H9 (cell line): Measurements from ENCODE around the gene ELOA. TPM values are rescaled to one million over a fixed set of nuclear protein-coding genes. Genes with fewer than 3 reads are reported as not detected.

Experiments
- DNase-seq: peaks from one replicate; pipeline ENCODE4 v3.0.0-alpha.2; 2017
- H2AFZ ChIP-seq: one replicate; pipeline ENCODE4 v1.6.1; 2013; ENCODE audit warnings: mild to moderate bottlenecking, low read length, control low read depth, moderate library complexity
- H2AK5ac ChIP-seq: 2 replicates; pipeline ENCODE4 v1.6.1; 2013; ENCODE audit warnings: low read length, control low read depth, mixed read lengths; ENCODE audit not compliant: insufficient read length
- H2BK120ac ChIP-seq: one replicate; pipeline ENCODE4 v1.6.1; 2013; ENCODE audit warnings: low read depth, mild to moderate bottlenecking, low read length, control low read depth, inconsistent platforms; ENCODE audit not compliant: poor library complexity, severe bottlenecking
- H2BK12ac ChIP-seq: 2 replicates; pipeline ENCODE4 v1.6.1; 2013; ENCODE audit warnings: low read length, control low read depth, mixed read lengths, low read depth; ENCODE audit not compliant: insufficient read length
- H2BK15ac ChIP-seq: 2 replicates; pipeline ENCODE4 v1.6.1; 2013; ENCODE audit warnings: low read depth, low read length, control low read depth
- H2BK20ac ChIP-seq: one replicate; pipeline ENCODE4 v1.6.1; 2013; ENCODE audit warnings: low read depth, mild to moderate bottlenecking, low read length, control low read depth, inconsistent platforms; ENCODE audit not compliant: poor library complexity, severe bottlenecking
- H2BK5ac ChIP-seq: 2 replicates; pipeline ENCODE4 v1.6.1; 2013; ENCODE audit warnings: low read length, control low read depth, mixed read lengths; ENCODE audit not compliant: insufficient read length
- H3K14ac ChIP-seq: 2 replicates; pipeline ENCODE4 v1.6.1; 2013; ENCODE audit warnings: low read length, control low read depth; ENCODE audit not compliant: insufficient read depth
- H3K18ac ChIP-seq: 2 replicates; pipeline ENCODE4 v1.6.1; 2013; ENCODE audit warnings: low read depth, mild to moderate bottlenecking, mixed read lengths, low read length, control low read depth; ENCODE audit not compliant: insufficient read length
- H3K23ac ChIP-seq: 2 replicates; pipeline ENCODE4 v1.6.1; 2013; ENCODE audit warnings: low read length, control low read depth, mixed read lengths, low read depth; ENCODE audit not compliant: insufficient read length
- H3K23me2 ChIP-seq: 2 replicates; pipeline ENCODE4 v1.6.1; 2013; ENCODE audit warnings: low read depth, mild to moderate bottlenecking, mixed read lengths, low read length, control low read depth; ENCODE audit not compliant: insufficient read length, poor library complexity, severe bottlenecking
- H3K27ac ChIP-seq: 2 replicates; pipeline ENCODE4 v1.5.1; 2013; ENCODE audit warnings: low read length, control low read depth, mixed read lengths, low read depth; ENCODE audit not compliant: insufficient read length
- H3K27me3 ChIP-seq: 2 replicates; pipeline ENCODE4 v1.6.1; 2013; ENCODE audit warnings: low read length, control low read depth, inconsistent platforms; ENCODE audit not compliant: insufficient read depth
- H3K4ac ChIP-seq: 2 replicates; pipeline ENCODE4 v1.6.1; 2013; ENCODE audit warnings: low read depth, mild to moderate bottlenecking, control low read depth, inconsistent platforms, low read length, moderate library complexity
- H3K4me1 ChIP-seq: 2 replicates; pipeline ENCODE4 v1.6.1; 2013; ENCODE audit warnings: low read length, control low read depth, inconsistent platforms; ENCODE audit not compliant: insufficient read depth
- H3K4me2 ChIP-seq: 2 replicates; pipeline ENCODE4 v1.6.1; 2013; ENCODE audit warnings: low read length, control low read depth, mixed read lengths; ENCODE audit not compliant: insufficient read length, insufficient read depth
- H3K56ac ChIP-seq: 2 replicates; pipeline ENCODE4 v1.6.1; 2013; ENCODE audit warnings: low read depth, mild to moderate bottlenecking, mixed read lengths, low read length, control low read depth; ENCODE audit not compliant: insufficient read length
- H3K79me1 ChIP-seq: 2 replicates; pipeline ENCODE4 v1.6.1; 2013; ENCODE audit warnings: low read depth, mild to moderate bottlenecking, moderate library complexity, low read length, control low read depth, inconsistent platforms; ENCODE audit not compliant: insufficient read depth, poor library complexity, severe bottlenecking
- H3K79me2 ChIP-seq: 2 replicates; pipeline ENCODE4 v1.6.1; 2013; ENCODE audit warnings: low read length, control low read depth, inconsistent platforms; ENCODE audit not compliant: insufficient read depth
- H3K9ac ChIP-seq: 2 replicates; pipeline ENCODE4 v1.6.1; 2013; ENCODE audit warnings: low read length, control low read depth, mixed read lengths; ENCODE audit not compliant: insufficient read length; ENCODE audit errors: extremely low read depth
- H3K9me3 ChIP-seq: one replicate; pipeline ENCODE4 v1.6.1; 2013; ENCODE audit warnings: low read depth, low read length, inconsistent platforms; ENCODE audit not compliant: control insufficient read depth
- H3T11ph ChIP-seq: one replicate; pipeline ENCODE4 v1.6.1; 2013; ENCODE audit warnings: mild to moderate bottlenecking, low read length, control low read depth, inconsistent platforms
- H4K20me1 ChIP-seq: one replicate; pipeline ENCODE4 v1.6.1; 2013; ENCODE audit not compliant: control insufficient read depth, insufficient read length, insufficient read depth
- H4K5ac ChIP-seq: 2 replicates; pipeline ENCODE4 v1.6.1; 2013; ENCODE audit warnings: low read depth, mild to moderate bottlenecking, mixed read lengths, low read length, control low read depth; ENCODE audit not compliant: insufficient read length
- H4K8ac ChIP-seq: replicated peaks from 2 replicates; pipeline ENCODE4 v1.6.1; 2013; ENCODE audit warnings: low read length, control low read depth, mixed read lengths, low read depth; ENCODE audit not compliant: insufficient read length
- H4K91ac ChIP-seq: 2 replicates; pipeline ENCODE4 v1.6.1; 2013; ENCODE audit warnings: low read depth, mild to moderate bottlenecking, moderate library complexity, mixed read lengths, low read length, control low read depth; ENCODE audit not compliant: insufficient read length
- H3K27ac Mint-ChIP-seq, 3 experiments: 2 replicates in 2 of 3; 3 replicates in 1 of 3; pipeline ENCODE4 v1.8.0; 2020 to 2021; ENCODE audit warnings: mixed read lengths in 3 of 3, mild to moderate bottlenecking in 1 of 3, moderate library complexity in 1 of 3
- H3K27me3 Mint-ChIP-seq: 2 replicates; pipeline ENCODE4 v1.8.0; 2021; ENCODE audit warnings: low read depth, mild to moderate bottlenecking, moderate library complexity, mixed read lengths
- H3K36me3 Mint-ChIP-seq, 3 experiments: 2 replicates in 2 of 3; 3 replicates in 1 of 3; pipeline ENCODE4 v1.8.0; 2020 to 2021; ENCODE audit warnings: low read depth in 3 of 3, mixed read lengths in 3 of 3; ENCODE audit not compliant: insufficient read depth in 1 of 3
- H3K4me1 Mint-ChIP-seq, 2 experiments: 2 replicates each; pipeline ENCODE4 v1.8.0; 2020; ENCODE audit warnings: mixed read lengths in 2 of 2
- H3K4me3 Mint-ChIP-seq, 2 experiments: 2 replicates in 1 of 2; 3 replicates in 1 of 2; pipeline ENCODE4 v1.8.0; 2020 to 2021; ENCODE audit warnings: mild to moderate bottlenecking in 2 of 2, mixed read lengths in 2 of 2, moderate library complexity in 1 of 2
- H3K9me3 Mint-ChIP-seq, 2 experiments: 2 replicates in 1 of 2; 3 replicates in 1 of 2; pipeline ENCODE4 v1.8.0; 2020; ENCODE audit warnings: mild to moderate bottlenecking in 2 of 2, mixed read lengths in 2 of 2, moderate library complexity in 1 of 2
- WGBS: extraction: QIAGEN DNeasy Blood & Tissue Kit; methylation state at CpG from one replicate; pipeline ENCODE4 v1.1.7; 2013; ENCODE audit warnings: missing lambda C conversion rate, low lambda C conversion rate, mixed read lengths; ENCODE audit not compliant: insufficient read length; ENCODE audit errors: extremely low coverage; 5-methylcytosine and 5-hydroxymethylcytosine counted together
- total RNA-seq: library from RNA; stranded (reverse); gene quantifications from 2 replicates; pipeline ENCODE4 v1.2.1, GENCODE V29; 2021
- TF ChIP-seq, protein P1 (sequence below): fragments of 200-600 bp; sonication (generic); conservative IDR thresholded peaks from 3 replicates; pipeline ENCODE4 v1.8.0; 2021; ENCODE audit warnings: antibody characterized with exemption, mild to moderate bottlenecking

ELOA gene
- total RNA-seq, 1 experiment from 2014 or later: 66.2 TPM

GRCh38 chr1:23790696-23791515 is 47.6 kb downstream of the ELOA start, which contains the start of gene LYPLA2:
Gene LYPLA2, plus strand, starts transcription at chr1:23791145. Its CDS starts 1,538 bp downstream, at chr1:23792683.
- Histone ChIP-seq H3K9ac (peak within 1 kb of the TSS; percentile 11), H3K23ac (no peak within 1 kb of the TSS), H4K8ac (no peak within 1 kb of the TSS), H2BK12ac (no peak within 1 kb of the TSS), H3K18ac (no peak within 1 kb of the TSS), H3K4me2 (peak within 1 kb of the TSS; percentile 96), H3T11ph (no peak within 1 kb of the TSS), H3K79me2 (peaks cover 6% of the 10 kb centered on the region; the same call in 1 of the 2 replicates), H3K79me1 (peaks cover 8% of the 10 kb centered on the region), H2BK15ac (no peak within 1 kb of the TSS), H3K4ac (no peak within 1 kb of the TSS), H3K14ac (no peak within 1 kb of the TSS), H4K91ac (no peak within 1 kb of the TSS), H3K4me1 (no peaks in the 10 kb centered on the region), H2BK5ac (no peak within 1 kb of the TSS), H4K5ac (no peak within 1 kb of the TSS), H2AK5ac (no peak within 1 kb of the TSS), H2BK20ac (no peak within 1 kb of the TSS), H2AFZ (no peak within 1 kb of the TSS), H4K20me1 (no peaks in the 10 kb centered on the region), H3K27me3 (no peaks in the 10 kb centered on the region), H3K27ac (no peak within 1 kb of the TSS), H3K23me2 (peaks cover 16% of the 10 kb centered on the region), H2BK120ac (no peak within 1 kb of the TSS), H3K56ac (no peak within 1 kb of the TSS), H3K9me3 (no peaks in the 10 kb centered on the region)
- TF ChIP-seq, protein P1, sequence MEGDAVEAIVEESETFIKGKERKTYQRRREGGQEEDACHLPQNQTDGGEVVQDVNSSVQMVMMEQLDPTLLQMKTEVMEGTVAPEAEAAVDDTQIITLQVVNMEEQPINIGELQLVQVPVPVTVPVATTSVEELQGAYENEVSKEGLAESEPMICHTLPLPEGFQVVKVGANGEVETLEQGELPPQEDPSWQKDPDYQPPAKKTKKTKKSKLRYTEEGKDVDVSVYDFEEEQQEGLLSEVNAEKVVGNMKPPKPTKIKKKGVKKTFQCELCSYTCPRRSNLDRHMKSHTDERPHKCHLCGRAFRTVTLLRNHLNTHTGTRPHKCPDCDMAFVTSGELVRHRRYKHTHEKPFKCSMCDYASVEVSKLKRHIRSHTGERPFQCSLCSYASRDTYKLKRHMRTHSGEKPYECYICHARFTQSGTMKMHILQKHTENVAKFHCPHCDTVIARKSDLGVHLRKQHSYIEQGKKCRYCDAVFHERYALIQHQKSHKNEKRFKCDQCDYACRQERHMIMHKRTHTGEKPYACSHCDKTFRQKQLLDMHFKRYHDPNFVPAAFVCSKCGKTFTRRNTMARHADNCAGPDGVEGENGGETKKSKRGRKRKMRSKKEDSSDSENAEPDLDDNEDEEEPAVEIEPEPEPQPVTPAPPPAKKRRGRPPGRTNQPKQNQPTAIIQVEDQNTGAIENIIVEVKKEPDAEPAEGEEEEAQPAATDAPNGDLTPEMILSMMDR: peak; percentile 17; the same call in 1 of the 3 replicates
- H3K27me3 Mint-ChIP-seq: no peaks in the 10 kb centered on the region
- peak; percentile 94 for DNase-seq
- peak within 1 kb of the TSS; percentile 91 to 94 (median 92) for H3K27ac Mint-ChIP-seq
- H3K36me3 Mint-ChIP-seq: peaks cover 23 to 53% (median 43%) of the 10 kb centered on the region in 3 experiments
- H3K4me3 Mint-ChIP-seq: peak within 1 kb of the TSS; percentile 98 to 99
- H3K4me1 Mint-ChIP-seq: peaks cover 11 to 20% of the 10 kb centered on the region in 2 experiments
- H3K9me3 Mint-ChIP-seq: no peaks in the 10 kb centered on the region
- no CpG with 5 or more reads among the region's 47 CpGs for WGBS
